Stimulated activated CD4-positive, alpha-beta T cell treated with anti-CD3 and anti-CD28 coated beads, Interleukin-4, amount 100 ng/mL, for 24 hours (primary cell): ENCODE measurements around the gene ARHGAP28.

Experiments used
- DNase-seq: peaks from one replicate; pipeline ENCODE4 v3.0.0-alpha.2; 2020

Gene ARHGAP28

GRCh38 chr18:6734726-6735430, 5.4 kb downstream of the ARHGAP28 start:
- DNase-seq: no peak

- DNase-seq: no peak
Measured at GRCh38 chr18:6737833-6738232, 8.3 kb downstream of the ARHGAP28 start.

- DNase-seq: no peak
Measured at GRCh38 chr18:6738622-6739021, 9.1 kb downstream of the ARHGAP28 start.

- DNase-seq: no peak
Measured at GRCh38 chr18:6741232-6741663, 11.7 kb downstream of the ARHGAP28 start.

GRCh38 chr18:6741786-6742185, 12.3 kb downstream of the ARHGAP28 start:
- no peak for DNase-seq

GRCh38 chr18:6743999-6744398, 14.5 kb downstream of the ARHGAP28 start:
- no peak for DNase-seq

GRCh38 chr18:6744816-6745455, 15.4 kb downstream of the ARHGAP28 start:
- DNase-seq: no peak

- no peak for DNase-seq
Measured at GRCh38 chr18:6745504-6746031, 16.1 kb downstream of the ARHGAP28 start.

- no peak for DNase-seq
Measured at GRCh38 chr18:6746386-6746960, 17.0 kb downstream of the ARHGAP28 start.

- no peak for DNase-seq
Measured at GRCh38 chr18:6747646-6748045, 18.1 kb downstream of the ARHGAP28 start.

- DNase-seq: no peak
Measured at GRCh38 chr18:6748241-6748640, 18.7 kb downstream of the ARHGAP28 start.

GRCh38 chr18:6750411-6750810, 20.9 kb downstream of the ARHGAP28 start:
- DNase-seq: no peak

- no peak for DNase-seq
Measured at GRCh38 chr18:6751222-6751621, 21.7 kb downstream of the ARHGAP28 start.

GRCh38 chr18:6752202-6752860, 22.8 kb downstream of the ARHGAP28 start:
- DNase-seq: no peak

- DNase-seq: no peak
Measured at GRCh38 chr18:6755107-6755506, 25.6 kb downstream of the ARHGAP28 start.

GRCh38 chr18:6757931-6758330, 28.4 kb downstream of the ARHGAP28 start:
- no peak for DNase-seq

- DNase-seq: no peak
Measured at GRCh38 chr18:6759579-6759978, 30.1 kb downstream of the ARHGAP28 start.

GRCh38 chr18:6763524-6763923, 34.0 kb downstream of the ARHGAP28 start:
- no peak for DNase-seq

GRCh38 chr18:6764382-6764781, 34.9 kb downstream of the ARHGAP28 start:
- no peak for DNase-seq

GRCh38 chr18:6773777-6774176, 44.3 kb downstream of the ARHGAP28 start:
- DNase-seq: no peak

GRCh38 chr18:6775237-6775636, 45.7 kb downstream of the ARHGAP28 start:
- no peak for DNase-seq

- DNase-seq: no peak
Measured at GRCh38 chr18:6775702-6776101, 46.2 kb downstream of the ARHGAP28 start.

GRCh38 chr18:6776188-6776587, 46.7 kb downstream of the ARHGAP28 start:
- no peak for DNase-seq

- DNase-seq: no peak
Measured at GRCh38 chr18:6777509-6777908, 48.0 kb downstream of the ARHGAP28 start.
